Hematopoietic multipotent progenitor cell (in vitro differentiated cells): ENCODE results near the gene ZNF26. TPM values are rescaled to one million over a fixed set of nuclear protein-coding genes. Genes with fewer than 3 reads are reported as not detected.
"Not testable (repeated sequence)": the region's sequence is repeated elsewhere in the genome, so short reads cannot be mapped to it uniquely, and the experiment has no call there.

ENCODE experiments used
- DNase-seq, 3 donors: peaks; one replicate each; pipeline ENCODE4 v3.0.0-alpha.2; 2011 to 2015; ENCODE audit warnings: low read depth in 2 of 3, low spot score in 2 of 3
- total RNA-seq: library from RNA; depleted of rRNA; stranded (reverse); fragments of >200 nt; gene quantifications from one replicate; pipeline ENCODE4 v1.2.3, GENCODE V29; 2012

ZNF26 gene, protein sequence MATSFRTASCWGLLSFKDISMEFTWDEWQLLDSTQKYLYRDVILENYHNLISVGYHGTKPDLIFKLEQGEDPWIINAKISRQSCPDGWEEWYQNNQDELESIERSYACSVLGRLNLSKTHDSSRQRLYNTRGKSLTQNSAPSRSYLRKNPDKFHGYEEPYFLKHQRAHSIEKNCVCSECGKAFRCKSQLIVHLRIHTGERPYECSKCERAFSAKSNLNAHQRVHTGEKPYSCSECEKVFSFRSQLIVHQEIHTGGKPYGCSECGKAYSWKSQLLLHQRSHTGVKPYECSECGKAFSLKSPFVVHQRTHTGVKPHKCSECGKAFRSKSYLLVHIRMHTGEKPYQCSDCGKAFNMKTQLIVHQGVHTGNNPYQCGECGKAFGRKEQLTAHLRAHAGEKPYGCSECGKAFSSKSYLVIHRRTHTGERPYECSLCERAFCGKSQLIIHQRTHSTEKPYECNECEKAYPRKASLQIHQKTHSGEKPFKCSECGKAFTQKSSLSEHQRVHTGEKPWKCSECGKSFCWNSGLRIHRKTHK
- total RNA-seq = 59.0 TPM

DNA sequence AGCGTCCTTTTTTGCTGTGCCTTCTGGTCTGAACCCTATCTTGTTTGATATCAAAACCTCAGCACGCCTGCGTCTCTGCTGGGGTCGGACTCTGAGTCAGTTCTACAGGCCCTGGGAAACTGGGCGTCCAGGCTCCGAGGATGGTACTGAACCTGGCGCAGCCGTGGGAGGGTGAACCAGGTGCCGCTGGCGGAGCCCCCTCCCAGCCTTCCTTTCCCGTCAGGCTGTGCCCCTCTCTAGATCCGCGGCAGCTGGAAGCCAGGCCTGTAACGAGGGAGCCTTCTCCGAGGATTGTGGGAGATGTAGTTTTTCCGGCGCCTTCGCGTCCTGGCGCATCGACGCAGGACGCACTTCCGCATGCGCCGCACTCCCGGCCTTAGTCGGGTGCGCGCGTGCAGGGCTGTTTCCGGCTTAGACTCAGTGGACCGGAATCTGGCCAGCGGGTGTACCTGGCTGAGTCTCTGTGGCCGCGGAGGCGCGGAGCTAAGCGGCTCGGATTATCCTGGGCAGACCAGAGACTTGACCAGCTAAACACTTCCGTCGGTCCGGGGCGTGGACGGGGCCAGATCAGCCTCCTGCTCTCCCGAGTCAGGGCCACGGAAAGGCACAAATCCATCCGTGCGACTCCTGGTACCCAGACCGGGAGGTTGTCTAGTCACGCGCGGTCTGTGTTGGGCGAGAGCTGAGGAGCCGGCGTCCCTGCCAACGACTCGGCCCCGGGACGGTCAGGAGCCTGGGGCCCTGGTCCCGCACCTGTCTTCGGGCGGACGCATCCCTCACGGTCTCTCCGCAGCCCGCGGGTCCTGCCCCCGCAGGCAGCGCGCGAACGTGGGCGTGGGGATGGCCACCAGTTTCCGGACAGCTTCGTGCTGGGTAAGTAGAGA, at the start of gene ZNF26:
ZNF26 (plus strand) TSS at position 367 of the 884 bp plus-strand sequence; CDS start at position 841, 474 bp downstream.
- DNase-seq = peak; percentile 74 to 95 (median 92)

DNA sequence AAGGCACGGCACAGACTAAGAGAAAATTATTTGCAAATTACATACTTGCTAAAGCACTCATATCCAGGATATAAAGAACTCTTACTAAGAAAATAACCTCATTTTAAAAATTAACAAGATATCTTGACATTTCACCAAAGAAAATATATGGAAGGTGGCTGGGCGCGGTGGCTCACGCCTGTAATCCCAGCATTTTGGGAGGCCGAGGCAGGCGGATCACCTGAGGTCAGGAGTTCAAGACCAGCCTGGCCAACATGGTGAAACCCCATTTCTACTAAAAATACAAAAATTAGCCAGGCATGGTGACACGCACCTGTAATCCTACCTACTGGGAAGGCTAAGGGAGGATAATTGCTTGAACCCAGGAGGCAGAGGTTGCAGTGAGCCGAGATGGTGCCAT, 49.2 kb upstream of the ZNF26 start:
- DNase-seq = not testable (repeated sequence)

DNA sequence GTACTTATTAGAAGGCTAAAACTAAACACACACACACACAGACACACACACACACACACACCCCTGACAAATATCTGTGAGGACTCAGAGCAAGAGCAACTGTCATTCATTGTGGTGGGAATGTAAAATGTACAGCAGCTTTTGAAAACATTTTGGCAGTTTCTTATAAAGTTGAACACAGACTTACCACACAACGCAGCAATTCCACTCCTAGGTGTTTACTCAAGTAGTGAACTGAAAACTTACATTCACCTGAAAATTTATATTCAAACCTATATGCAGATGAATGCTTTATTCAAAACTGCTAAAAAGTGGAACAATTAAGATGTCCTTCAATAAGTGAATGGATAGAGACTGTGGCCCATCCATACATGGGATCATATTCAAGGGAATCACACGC, 48.7 kb upstream of the ZNF26 start:
- no peak for DNase-seq

DNA sequence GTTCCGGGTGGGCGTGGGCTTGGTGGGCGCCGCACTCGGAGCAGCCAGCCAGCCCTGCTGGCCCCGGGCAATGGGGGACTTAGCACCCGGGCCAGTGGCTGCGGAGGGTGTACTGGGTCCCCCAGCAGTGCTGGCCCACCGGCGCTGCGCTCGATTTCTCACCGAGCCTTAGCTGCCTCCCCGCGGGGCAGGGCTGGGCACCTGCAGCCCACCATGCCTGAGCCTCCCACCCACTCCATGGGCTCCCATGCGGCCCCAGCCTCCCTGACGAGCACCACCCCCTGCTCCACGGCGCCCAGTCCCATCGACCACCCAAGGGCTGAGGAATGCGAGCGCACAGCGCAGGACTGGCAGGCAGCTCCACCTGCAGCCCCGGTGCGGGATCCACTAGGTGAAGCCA, 47.4 kb upstream of the ZNF26 start:
- not testable (repeated sequence) for DNase-seq

DNA sequence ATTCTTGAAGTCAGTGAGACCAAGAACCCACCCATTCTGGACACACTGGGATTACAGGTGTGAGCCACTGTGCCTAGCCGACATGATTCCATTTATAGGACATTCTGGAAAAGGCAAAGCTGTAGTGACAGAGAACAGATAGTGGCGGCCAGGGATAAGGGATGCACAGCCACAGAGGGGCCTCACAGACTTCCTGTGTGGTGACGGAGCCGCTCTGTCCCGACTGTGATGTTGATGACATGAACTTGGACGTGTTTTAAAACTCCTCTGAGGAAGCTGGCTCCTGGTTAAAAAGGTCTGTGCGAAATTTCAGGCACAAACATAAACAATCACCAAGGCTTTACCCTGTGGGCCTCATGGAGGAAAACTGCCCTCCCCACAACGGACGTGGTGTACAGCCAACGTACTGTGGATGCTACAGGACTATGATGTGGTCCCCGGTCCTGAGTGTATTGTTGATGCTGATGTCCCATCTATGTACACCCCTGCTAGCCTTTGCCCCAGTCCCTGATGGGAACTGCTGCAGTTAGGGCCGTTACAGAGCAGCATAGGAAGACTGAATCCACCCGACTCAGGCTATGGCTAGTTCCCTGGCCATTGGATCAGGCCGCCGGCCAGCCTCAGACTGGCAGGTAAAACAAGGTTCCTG, 46.0 kb upstream of the ZNF26 start:
- no peak for DNase-seq

DNA sequence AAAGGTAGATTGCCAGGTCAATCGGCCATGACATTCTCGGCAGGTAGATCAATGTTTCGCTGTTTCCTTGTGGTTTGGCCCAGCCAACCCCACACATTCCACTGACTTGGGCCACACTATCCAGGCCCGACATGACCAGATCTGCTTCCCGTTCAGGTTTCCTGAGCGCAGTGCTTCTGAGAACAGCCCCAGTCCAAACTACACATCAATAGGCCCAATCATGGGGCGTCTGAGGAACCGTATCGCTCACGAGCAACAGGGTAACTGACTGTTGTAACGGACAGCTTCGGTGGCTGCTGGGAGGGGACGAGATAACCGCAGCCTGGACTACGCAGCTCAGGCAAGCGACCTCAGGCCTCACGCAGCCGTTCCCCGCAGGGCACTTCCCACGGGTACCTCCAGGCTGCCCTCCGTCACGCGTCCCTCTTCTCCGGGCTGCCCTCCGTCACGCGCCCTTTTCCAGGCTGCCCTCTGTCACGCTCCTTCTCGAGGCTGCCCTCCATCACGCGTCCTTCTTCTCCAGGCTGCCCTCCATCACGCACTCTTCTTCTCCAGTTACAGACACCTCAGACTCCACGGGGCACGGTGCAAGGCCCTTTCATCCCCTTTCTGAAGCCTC, 44.7 kb upstream of the ZNF26 start:
- no peak for DNase-seq

DNA sequence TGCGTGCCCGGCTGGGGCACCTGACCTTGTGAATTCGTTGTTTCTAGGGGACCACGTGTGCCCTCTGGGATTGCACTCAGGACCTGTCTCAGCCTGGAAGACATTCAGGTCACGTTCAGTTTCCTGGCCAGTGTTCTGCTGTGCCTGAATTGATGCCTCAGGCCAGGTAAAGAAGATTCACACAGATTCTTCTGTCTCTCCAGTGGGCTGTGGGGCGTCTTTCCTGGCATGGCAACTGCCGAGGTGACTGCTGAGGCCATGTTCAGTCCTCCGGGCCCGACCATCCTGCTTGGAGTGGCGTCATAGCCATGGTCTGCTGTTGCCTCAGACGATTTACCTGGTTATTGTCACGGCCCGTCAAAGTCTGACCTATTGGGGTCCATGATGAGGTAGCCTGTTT, 43.6 kb upstream of the ZNF26 start:
- DNase-seq = no peak

DNA sequence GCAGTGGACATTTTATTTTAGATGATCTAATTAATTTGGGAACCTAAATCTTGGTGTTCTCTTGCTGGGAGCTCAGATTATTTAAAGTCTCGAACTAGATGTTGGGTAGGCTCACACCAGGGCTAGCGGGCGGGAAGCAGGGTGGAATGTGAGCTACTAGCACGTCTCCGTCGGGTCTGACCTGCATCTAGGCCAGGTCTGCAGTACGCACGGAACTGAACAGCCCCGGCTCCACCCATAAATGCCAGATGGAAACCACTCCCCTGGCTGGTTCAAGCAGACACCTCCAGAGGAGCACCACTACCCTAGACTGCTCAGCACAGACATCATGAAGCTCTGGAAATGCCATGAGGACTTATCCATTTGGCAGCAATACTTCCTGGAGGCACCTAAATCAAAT, 40.4 kb upstream of the ZNF26 start:
- DNase-seq = no peak

DNA sequence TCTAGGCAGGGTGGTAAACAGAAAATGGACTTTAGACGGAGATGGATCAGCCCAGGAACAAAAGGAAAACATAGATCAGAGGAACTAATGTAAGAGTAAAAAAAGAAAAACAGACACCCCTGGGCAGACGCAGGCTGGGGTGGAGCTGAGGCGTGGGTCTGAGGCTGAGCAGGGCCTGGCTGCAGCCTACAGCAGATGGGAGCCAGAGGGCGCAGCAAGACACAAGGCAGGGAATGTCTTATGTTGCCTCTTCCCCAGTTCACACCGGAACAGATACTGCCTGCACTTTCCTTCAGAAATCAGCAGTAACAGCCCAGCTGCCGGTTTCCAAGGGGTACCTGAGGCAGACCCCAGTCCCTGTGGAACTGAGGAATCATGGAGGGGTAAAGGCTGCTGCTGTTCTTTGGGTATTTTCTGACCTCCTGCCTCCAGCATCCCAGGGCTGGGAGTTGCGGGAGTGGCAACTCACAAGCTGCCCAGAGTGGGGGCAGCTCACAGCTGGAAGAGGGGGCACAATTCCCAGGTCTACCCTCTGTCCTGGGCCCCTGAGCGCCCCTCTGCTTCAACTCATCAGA, 39.8 kb upstream of the ZNF26 start:
- DNase-seq = no peak

DNA sequence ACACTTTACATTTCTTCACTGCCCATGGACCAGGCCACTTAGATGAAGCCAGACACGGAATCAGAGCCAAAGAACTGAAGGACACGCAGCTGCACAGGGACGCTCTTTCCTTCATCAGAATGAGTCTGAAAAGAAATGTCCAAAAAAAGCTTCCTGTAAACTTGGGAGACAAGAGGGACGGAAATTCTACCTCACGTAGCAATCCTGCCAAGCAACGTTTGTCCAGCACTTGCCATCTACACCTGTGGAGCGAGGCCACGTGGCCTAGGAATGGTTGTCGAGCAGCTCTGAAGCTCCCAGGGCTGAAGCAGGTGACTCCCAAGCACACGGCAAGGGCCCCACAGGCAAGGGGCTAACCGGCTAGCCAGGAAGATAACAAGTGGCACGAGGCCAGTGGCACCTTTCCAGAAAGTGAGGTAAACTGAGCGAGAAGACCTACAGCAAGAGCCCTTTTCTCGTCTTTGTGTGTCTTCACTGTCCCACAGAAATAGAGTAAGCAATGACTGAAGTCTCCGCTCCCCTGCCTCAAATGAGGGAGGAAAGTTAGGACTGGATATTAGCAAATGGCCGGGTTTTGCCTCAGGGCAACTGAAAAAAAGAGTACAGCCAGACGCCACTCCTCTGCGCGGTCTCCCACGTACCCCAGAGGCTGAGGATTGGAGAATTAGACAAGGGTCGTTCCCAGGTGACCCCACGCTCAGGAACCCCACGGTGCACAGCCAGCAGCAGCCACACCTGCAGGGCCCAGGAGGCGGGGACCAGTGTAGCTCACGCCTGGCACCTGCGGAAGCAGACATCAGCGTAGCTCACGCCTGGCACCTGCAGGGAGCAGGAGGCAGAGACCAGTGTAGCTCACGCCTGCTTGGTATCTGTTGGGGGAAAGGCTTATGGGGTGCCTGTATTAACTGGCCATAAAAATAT, 37.8 kb upstream of the ZNF26 start:
- DNase-seq = no peak

DNA sequence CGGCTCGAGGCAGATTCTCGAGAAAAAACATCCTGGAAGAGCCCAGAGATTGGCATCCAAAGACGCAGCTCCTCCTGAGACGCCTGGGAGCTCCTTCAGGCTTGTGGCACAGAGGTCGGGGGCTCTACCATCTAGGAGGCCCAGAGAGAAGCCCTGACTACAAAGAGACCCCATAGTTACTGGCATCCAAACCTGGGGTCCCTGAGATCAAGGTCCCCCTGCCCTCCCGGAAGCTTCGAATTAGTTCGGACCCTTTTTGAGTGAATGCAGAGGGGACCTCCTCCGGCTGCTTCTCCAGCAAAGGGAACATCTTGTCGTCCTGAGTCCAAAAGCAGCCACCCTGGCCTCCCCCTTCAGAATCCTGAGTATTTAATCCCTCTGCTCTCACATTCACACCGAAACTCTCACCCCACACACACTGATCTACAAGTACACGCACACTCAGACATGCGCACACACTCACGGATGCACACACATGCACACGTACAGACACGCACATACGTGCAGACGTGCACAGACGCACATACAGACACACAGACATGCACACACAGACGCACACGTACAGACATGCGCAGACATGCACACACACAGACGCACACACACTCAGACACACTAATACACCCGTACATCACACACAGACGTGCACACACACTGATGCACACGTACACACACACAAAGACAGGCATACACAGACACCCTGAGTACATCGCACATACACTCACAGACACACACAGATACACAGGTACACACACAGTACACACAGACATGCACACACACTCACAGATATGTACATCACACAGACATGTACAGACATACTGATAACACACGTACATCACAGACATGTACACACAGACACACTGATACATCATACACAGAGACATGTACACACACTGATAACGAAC, 36.0 kb upstream of the ZNF26 start:
- no peak for DNase-seq

DNA sequence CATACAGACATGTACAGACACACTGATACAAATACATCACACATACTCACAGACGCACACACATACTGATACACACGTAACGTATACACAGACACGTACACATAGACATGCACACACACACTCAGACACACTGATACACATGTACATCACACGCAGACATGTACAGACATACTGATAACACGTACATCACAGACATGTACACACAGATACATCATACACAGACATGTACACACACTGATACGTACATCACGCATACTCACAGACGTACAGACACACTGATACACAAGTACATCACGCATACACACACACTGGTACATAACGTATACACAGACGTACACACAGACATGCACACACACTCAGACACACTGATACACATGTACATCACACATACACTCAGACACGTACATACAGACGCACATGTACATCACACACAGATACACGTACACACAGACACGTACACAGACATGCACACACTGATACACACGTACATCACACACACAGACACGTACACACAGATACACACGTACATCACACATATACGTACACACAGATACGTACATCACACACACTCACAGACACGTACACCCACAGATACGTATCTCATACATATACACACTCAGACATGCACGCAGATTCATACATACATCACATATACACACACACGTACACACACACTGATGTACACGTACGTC, 35.2 kb upstream of the ZNF26 start:
- no peak for DNase-seq

DNA sequence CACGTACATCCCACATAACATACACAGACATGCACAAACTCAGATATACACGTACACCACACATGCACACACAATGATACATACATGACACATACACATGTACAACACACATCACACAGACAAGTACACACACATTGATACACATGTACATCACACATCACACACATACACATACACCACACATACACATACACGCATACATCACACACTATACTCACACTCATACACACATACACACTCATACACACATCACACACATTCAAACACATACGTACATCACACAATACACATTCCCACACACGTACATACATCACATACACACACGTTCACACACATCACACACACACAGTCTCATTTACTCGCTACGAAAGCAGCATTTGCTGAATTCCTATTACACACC, 34.5 kb upstream of the ZNF26 start:
- no peak for DNase-seq

DNA sequence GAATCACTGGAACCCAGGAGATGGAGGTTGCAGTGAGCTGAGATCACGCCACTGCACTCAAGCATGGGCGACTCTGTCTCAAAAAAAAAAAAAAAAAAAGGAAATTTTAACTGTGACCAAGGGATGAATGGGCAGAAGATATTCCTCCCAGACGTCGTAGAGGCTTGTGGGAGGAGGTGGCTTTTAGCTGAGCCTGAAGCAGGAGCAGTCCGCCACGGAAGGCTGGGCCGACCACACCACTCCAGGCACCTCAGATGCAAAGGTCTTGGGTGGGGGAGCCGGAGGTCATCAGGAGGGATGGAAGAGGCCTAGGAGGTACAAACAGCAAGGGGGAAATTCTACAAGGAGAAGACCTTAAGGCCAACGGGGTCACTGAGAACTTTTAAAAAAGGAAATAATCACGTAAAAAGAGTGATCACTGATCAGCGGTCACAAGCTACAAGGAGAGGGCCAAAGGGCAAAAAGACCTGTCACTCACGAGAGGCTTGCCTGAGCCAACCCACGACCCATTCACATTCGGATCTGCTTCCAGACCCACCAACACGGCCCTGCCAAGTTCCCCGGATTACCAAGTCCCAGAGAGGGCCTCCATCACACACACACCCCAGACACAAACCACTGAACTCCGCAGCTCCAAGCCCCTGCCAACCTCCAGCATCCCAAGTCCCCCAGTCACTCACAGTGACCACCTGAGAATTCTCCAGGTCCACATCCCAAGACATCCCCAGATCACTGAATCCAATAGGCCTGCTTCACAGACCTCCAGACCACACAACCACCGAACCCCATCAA, 33.6 kb upstream of the ZNF26 start:
- no peak for DNase-seq

DNA sequence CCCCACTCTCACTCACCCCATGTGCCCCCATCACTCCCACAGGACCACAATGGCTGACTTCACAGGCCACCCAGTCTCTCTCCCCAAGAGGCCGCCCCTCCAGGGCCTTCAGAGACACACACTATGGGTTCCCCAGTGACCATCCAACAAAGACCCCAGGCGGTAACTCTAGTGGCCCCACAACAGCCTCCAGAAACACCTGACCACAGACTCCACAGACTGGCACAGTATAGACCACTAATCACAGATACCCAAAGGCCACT, 33.1 kb upstream of the ZNF26 start:
- DNase-seq = no peak

DNA sequence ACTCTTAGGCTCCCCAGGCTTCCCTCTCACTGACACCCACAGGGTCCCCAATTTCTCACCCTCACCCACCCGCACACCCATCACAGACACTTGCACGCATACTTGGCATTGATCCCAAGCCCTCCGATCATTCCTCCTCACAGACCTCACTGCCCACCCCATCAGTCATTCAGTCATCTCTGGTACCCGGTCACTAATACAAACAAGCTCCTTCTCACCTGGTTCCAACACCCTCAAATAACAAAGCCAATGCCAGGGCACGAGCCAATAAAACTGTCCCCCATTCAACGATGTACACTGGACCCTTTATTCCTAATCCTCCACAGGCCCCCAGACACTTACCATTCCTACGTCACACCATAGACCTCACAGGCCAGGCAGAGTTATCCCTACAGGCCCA, 32.4 kb upstream of the ZNF26 start:
- DNase-seq = no peak

DNA sequence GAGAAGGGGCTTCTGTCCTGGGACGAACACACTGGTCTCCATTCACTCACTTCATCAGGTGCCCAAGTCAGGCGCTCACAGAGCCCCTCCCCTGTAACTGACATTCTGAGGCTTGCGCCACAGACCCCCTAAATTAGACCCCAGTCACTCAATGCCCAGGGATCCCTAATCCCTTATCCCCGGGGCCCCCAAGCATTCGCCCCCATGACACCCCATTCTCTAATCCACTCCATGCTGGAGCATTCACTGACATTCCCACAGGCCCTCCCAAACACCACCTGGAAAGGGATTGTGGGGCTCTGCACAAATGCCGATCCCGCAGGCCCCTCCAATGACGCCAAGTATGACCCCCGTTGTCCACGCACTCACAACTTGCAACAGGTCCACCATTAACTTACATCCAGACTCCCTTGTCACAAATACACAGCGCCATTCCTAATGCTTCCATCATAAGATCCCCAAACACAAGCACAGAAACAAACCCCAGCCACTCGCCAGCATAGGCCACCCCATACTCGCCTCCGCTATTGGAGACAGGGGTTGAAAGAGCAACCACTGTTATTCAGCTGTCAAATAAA, 31.6 kb upstream of the ZNF26 start:
- DNase-seq = no peak
